Midbrain (tissue), 1 donor: ENCODE data around the gene IQSEC3.
"Not testable (repeated sequence)": the region's sequence is repeated elsewhere in the genome, so short reads cannot be mapped to it uniquely, and the experiment has no call there.

ENCODE experiments used
- DNase-seq: peaks from one replicate; lab custom pipeline; 2025; lab: John Stamatoyannopoulos, UW

IQSEC3 gene

GRCh38 chr12:52902-53734, 13.4 kb upstream of the IQSEC3 start:
- not testable (repeated sequence) for DNase-seq

GRCh38 chr12:53735-54730, 12.5 kb upstream of the IQSEC3 start:
- no peak for DNase-seq

GRCh38 chr12:54750-55535, 11.6 kb upstream of the IQSEC3 start:
- no peak for DNase-seq

GRCh38 chr12:56683-57346, 9.8 kb upstream of the IQSEC3 start:
- DNase-seq: no peak

GRCh38 chr12:57539-57938, 9.0 kb upstream of the IQSEC3 start:
- no peak for DNase-seq

GRCh38 chr12:58832-59231, 7.7 kb upstream of the IQSEC3 start:
- DNase-seq: no peak

GRCh38 chr12:61845-62244, 4.7 kb upstream of the IQSEC3 start:
- not testable (repeated sequence) for DNase-seq

- not testable (repeated sequence) for DNase-seq
Measured at GRCh38 chr12:65491-66063, 990 bp upstream of the IQSEC3 start.

- not testable (repeated sequence) for DNase-seq
Measured at GRCh38 chr12:66782-67504, 376 bp downstream of the IQSEC3 start.

- not testable (repeated sequence) for DNase-seq
Measured at GRCh38 chr12:69677-70076, 3.1 kb downstream of the IQSEC3 start.

GRCh38 chr12:70541-70940, 4.0 kb downstream of the IQSEC3 start:
- not testable (repeated sequence) for DNase-seq

- DNase-seq: not testable (repeated sequence)
Measured at GRCh38 chr12:72018-72417, 5.5 kb downstream of the IQSEC3 start.

GRCh38 chr12:74420-75190, 8.0 kb downstream of the IQSEC3 start:
- DNase-seq: not testable (repeated sequence)

- DNase-seq: not testable (repeated sequence)
Measured at GRCh38 chr12:75541-75940, 9.0 kb downstream of the IQSEC3 start.

GRCh38 chr12:76102-76501, 9.5 kb downstream of the IQSEC3 start:
- not testable (repeated sequence) for DNase-seq

- not testable (repeated sequence) for DNase-seq
Measured at GRCh38 chr12:76551-76950, 10.0 kb downstream of the IQSEC3 start.

GRCh38 chr12:77101-77719, 10.6 kb downstream of the IQSEC3 start:
- not testable (repeated sequence) for DNase-seq

GRCh38 chr12:77769-78383, 11.3 kb downstream of the IQSEC3 start:
- not testable (repeated sequence) for DNase-seq
